HG03558 (cell line): ENCODE measurements around the gene C5orf15.
"Not testable (repeated sequence)": the region's sequence is repeated elsewhere in the genome, so short reads cannot be mapped to it uniquely, and the experiment has no call there.

Experiments
- ATAC-seq: cut with Tn5 transposase; IDR thresholded peaks from one replicate; pipeline ENCODE4 v1.9.1; 2021; ENCODE audit warnings: moderate number of reproducible peaks; ENCODE audit not compliant: unreplicated experiment; ENCODE audit errors: extremely low read depth

C5orf15 gene

DNA sequence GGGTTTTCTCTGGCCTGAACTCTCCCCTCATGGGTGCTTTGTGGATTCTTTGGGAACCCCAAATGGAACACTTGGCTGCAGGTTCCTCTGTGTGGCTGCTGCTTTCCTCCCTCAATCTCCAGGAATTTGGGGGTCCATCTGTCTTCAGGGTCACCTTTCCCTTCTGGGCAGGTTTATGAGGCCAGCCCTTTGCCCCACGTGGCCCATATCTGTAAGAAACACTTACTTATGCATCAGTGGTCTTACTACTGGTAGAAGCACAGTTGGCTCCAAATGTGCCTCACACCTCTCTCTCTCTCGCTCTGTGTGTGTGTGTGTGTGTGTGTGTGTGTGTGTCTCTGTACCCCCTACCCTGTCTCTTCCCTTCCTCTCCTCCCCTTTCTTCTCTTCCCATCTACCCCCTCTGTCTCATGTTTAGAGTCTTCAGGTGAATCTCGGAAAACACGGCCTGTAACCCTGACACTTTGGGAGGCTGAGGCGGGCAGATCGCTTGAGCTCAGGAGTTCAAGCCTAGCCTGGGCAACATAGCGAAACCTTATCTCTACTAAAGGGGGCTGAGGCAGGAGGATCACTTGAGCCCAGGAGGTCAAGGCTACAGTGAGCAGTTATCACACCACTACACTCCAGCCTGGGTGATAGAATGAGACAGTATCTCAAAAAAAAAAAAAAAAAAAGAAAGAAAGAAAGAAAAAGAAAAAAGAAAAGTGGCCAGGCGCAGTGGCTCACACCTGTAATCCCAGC, 26.8 kb downstream of the C5orf15 start:
- ATAC-seq = no peak

DNA sequence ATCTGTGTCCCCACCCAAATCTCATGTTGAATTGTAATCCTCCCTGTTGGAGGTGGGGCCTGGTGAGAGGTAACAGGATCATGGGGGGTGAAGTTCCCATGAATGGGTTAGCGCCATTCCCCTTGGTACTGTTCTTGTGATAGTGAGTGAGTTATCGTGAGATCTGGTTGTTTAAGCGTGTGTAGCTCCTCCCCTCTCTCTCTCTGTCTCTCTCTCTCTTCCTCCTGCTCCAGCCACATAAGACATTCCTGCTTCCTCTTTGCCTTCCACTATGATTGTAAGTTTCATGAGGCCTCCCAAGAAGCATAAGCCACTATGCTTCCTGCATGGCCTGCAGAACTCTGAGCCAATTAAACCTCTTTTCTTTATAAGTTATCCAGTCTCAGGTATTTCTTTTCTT, 28.8 kb downstream of the C5orf15 start:
- ATAC-seq = no peak

DNA sequence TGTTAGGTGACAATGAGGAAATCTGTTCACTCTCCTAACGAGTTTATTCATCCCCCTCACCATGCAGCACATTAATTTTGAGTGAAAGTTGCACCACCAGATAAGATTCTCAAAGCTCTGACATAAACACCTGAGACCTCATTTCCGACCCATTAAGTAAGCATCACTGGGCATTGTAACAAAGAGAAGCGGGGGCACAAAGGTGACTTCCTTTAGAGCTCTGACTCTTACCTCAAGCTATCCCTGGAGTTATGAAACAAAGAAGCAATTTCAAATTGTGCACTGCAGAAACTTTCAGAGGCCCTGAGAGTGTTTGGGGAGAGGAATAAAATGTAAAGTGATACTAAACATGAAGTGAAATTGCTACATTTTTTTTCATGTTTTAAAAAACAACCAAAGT, 29.5 kb downstream of the C5orf15 start:
- no peak for ATAC-seq

DNA sequence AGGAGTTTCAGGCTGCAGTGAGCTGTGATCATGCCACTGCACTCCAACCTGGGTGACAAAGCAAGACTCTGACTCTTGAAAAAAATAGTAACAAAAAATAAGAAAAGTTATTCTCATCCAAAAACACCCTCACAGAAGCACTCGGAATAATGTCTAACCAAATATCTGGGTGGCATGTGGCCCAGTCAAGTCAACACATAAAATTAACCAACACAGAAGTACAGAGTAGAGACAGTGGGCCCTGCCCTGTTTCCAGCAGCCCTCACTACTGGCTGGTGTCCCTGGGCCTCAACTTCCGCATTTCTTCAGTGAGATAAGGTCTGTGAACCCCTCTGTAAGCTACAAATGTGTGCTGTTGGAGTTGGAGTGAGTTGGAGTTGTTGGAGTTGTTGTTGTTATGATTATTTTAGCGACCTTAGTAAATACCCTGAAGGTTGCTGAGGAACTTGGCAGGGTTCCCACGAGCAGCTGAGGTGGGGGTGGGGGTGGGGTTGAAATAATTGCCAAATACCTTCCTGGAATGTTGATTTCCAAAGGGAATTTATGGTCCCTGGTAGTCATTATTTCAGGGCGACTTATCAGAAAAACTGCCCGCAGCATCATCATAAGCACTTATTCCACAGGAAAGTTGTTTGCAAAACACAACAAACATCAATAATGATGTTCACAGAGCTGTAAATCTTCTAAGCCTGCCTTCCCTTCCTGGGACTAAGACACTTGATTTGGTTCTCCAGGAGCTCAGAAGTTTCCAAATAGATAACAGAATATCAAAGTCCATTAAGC, 30.2 kb downstream of the C5orf15 start:
- ATAC-seq = no peak

DNA sequence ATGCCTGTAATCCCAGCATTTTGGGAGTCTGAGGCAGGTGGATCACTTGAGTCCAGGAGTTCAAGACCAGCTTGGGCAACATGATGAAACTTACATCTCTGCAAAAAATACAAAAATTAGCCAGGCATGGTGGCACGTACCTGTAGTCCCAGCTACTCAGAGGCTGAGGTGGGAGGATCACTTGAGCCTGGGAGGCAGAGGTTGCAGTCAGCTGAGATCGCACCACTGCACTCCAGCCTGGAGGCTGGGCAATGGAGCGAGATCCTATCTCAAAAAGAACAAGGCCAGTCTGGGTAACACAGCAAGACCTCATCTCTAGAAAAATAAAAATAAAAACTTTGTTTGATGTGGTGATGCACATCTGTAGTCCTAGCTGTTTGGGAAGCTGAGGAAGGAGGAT, 30.8 kb downstream of the C5orf15 start:
- ATAC-seq = not testable (repeated sequence)

DNA sequence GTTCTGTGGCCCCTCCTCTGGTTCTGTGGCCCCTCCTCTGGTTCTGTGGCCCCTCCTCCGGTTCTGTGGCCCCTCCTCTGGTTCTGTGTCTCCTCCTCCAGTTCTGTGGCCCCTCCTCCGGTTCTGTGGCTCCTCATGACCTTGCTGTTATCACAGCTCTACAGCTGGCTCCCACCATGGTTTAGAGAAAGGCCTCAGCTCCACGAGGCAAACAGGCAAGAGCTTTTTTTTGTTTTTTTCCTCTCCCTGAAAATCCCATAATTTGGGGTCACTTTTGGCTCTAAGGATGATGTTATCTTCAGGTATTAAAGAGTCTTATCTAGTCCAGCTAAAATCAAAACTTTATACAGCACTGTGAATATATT, 31.8 kb downstream of the C5orf15 start:
- ATAC-seq = no peak

DNA sequence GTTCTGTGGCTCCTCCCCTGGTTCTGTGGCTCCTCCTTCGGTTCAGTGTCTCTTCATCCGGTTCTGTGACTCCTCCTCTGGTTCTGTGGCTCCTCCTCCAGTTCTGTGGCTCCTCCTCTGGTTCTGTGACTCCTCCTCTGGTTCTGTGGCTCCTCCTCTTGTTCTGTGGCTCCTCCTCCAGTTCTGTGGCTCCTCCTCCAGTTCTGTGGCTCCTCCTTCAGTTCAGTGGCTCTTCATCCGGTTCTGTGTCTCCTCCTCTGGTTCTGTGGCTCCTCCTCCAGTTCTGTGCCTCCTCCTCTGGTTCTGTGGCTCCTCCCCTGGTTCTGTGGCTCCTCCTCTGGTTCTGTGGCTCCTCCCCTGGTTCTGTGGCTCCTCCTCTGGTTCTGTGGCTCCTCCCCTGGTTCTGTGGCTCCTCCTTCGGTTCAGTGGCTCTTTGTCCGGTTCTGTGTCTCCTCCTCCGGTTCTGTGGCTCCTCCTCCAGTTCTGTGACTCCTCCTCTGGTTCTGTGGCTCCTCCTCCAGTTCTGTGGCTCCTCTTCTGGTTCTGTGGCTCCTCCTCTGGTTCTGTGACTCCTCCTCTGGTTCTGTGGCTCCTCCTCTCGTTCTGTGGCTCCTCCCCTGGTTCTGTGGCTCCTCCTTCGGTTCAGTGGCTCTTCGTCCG, 32.3 kb downstream of the C5orf15 start:
- not testable (repeated sequence) for ATAC-seq

DNA sequence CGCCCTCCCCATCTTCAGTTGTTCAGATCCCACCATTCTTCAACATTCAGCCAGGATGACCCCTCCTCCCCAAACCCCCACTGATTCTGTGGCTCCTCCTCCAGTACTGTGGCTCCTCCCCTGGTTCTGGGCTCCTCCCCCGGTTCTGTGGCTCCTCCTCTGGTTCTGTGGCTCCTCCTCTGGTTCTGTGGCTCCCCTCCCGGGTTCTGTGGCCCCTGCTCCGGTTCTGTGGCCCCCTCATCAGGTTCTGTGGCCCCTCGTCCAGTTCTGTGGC, 32.8 kb downstream of the C5orf15 start:
- ATAC-seq = no peak

DNA sequence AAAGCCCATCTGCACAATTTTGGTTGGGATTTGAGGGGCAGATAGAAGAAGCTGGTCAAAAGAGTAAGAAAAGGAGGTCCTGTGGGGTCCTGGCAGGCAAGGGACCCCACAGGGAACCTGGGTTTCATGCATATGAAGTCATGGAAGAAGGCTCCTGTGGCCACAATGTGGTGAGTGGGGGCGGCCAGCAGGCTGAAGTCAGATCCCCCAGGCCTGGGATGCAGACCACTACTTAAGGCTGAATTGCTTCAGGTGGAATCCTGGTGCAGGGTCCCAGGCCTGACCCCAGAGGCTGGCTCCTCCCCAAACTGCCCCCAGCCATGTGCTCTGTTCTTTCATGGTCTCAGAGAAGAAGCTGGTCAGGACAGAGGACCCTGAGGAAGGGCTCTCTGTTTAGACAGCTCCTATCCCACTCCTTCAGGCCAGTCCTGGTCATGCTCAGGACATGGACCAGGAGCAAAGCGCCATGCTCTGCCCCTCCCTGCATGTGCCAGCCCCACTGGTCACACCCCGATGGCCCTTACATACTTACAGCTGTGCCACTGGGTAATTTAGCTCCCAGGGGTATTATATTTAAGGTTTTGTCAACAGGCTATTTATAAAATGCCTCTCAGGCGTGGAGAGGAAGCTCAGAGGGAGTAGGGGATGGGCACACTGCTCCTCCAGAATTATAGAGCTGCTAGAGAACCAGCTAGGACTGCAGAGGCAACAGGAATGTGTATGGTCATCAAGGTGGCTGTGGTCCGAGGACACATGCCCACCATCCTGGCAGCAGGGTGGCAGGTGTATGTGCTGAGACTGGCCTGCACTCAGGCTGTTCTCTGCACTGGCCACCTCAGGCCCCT, 33.4 kb downstream of the C5orf15 start:
- no peak for ATAC-seq

DNA sequence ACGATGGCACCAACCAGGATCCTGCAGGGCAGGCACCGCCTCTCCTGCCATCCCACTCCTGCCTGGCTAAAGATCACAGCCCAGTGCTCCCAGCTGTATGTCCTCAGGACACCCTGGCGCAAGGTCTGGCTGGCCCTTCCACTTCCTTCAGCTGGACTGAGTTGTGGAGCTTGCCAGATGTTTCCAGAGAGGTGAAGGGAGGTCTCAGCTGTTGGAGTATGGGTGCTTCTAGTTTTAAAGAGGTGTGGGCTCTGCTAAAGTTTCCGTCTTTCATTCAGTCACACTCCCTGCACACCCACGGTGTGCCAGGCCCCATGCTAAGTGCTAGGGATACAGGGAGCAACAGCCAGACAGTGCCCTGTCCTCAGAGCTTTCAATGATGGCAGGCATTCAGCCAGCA, 34.1 kb downstream of the C5orf15 start:
- no peak for ATAC-seq

DNA sequence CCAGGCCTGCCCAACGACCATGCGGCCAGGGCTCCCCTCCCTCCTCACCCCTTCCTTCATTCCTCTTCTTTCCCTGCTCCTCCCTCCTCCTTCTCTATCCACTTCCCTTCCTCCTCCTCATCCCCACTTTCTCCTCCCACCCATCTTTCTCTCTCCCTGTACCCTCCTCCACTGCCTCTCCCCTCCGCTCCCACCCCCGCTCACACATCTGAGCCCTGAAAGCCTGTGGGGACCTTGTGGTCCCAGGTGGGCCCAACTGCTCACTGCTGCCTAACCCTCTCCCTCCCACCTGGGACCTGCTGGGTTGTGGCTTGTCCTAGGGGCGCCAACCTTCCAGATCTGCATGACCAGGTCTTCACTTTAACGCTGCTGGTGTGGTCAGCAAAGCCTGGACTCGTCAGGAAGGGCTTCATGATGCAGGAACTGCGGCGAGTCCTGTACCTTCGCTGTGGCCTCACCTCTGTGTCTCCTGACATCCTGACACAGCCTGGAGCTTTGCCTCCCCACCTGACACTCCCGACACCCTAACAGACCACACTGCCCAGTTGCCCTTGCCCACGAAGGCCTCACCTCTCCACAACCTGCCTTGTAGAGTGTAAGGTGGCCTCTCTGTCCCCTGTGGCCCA, 34.6 kb downstream of the C5orf15 start:
- no peak for ATAC-seq

DNA sequence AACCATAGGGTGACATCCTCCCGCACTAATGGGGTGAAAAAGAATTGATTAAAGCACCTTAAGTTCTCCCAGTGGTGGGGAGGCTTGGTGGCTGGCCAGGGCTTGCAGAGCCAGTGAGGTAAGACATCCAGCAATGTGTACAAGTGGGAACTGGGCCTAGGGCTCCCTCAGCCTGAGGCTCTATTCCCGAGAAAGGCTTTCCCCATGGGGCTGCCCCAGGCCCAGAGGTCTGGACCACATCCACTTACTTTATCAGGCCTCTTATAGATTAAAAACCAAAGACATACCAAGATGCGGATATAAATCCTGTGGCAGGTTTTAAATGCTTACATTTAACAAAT, 35.3 kb downstream of the C5orf15 start:
- ATAC-seq = no peak

DNA sequence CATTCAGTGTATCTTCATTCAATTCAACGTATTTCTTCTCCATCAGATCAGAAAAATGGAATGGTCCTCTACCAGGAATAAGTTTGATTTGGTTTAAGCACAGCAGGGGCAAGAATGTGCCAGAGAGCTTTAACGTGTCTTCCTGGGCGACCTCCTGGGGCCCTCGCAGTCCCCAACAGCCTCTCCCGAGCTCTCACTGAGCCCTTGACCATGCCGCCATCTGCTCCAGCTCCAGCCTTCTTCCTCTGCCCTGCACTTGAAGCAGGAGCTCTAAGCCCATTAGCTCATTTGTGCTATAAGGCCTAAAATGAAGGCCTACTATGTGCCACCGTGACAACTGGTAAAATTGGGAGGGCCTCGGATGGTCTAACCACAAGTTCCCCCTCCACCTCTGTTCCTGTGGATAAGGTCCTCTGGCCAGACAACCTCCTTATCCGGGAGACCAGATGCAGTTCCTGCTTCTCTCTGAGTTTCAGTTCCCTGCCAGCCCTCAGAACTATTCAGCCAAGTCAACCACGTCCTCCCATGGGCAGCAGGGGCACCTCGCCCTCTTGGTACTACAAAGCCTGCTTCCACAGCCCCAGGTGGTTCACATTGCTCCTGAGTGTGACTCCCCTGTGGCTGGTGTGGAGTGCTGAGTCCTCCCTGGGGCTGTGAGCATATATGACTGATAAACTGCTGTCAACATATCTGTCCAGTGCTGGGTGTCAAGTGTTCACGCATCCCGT, 35.8 kb downstream of the C5orf15 start:
- ATAC-seq = no peak

DNA sequence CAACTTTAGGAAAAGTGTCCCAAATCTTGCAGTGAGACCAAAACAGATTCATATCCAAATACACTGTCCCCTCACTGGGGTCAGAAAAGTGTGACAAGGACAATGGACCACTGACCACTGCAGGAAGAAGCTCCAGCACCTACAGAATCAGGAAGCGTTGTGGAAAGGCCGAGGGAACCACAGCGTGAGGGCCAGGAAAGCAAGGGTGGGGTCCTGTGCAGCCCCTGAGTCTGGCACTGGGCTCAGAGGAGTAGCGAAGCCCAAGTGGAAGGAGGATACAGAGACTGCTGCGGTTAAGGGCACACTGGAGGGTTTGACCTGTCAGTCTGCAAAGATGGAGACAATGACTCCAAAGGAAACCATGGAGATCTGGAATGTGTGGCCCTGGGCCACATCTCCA, 36.9 kb downstream of the C5orf15 start:
- ATAC-seq = no peak

DNA sequence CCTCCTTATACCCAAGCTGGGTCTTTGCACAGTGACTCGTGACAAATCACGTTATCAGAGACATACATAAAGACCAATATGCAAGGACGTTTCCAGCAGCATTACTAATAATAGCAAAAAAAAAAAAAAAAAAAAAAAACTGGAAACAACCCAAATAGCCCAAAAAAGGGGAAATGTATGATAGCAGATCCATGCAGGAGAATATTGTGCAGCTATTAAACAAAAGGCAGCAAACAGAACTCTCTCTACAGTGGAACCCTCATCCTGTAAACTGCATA, 37.7 kb downstream of the C5orf15 start:
- ATAC-seq = no peak

DNA sequence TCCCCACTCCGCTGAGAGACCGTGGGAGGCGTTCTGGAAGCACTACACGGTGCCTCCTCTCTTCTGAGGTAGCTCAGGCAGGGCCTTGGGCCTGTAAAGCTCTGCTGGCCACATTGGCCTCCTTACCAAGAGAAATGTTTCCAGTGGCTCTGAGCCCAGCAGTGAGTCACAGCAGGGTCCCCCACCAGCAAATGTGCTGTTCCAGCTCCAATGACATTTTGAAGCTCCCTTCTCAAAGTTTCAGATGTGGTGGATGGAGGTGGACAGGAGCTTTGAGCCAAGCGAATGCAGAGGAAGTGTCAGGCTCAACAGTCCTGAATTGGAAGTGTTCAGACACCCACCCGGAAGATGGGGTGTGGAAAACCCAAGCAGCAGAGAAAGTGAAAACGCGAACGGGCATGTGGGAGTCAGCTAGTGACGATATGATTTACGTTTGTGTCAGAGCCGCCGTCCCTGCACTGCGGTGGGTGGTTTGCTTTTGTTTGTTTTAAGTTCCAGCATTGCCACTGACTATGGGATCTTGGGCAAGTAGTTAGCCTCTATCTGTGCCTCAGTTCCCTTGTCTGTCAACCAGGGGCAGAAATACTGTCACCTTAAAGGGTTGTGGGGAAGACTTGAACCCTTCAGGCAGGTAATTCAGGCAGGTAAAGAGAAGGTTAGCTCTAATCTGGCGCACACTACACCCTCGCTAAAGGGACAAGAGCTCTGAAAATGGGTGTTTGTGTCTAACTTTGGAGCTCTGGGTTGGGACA, 38.2 kb downstream of the C5orf15 start:
- ATAC-seq = no peak

DNA sequence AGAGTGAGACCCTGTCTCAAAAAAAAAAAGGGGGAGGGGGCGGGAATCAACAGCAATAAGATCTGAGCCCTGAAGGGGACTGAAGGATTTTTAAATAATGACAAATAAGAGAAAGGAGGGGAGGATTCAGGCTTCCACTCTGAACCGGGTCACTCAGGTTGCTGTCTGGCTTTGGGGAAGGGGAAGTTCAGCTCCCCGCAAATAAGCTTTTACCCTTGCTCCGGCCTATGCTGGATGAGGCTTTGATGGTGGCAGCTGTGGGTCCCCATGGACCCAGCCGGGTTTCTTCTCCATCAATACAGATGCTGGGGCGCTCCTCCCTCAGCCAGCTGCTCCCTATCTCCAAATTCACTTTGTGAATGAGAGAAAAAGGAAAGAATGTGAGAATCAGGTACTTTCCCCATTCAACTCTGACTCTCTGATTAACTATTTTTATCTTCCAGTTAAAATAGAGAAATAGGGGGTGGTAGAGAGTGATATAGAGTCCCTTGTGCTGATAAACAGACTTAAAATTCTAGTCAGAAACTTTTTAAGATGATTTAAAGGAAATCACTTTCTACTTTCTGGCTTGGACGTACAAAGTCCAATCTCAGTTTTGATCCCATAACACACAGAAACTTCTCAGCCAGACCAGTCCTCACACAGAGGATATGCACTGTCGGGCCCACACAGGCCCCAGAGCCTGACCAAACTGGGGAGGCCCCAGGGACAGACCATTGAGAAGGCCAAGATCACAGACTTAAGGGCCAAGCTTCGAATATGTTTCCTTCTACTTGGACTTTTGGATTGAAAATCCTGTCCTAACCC, 39.6 kb downstream of the C5orf15 start:
- no peak for ATAC-seq

DNA sequence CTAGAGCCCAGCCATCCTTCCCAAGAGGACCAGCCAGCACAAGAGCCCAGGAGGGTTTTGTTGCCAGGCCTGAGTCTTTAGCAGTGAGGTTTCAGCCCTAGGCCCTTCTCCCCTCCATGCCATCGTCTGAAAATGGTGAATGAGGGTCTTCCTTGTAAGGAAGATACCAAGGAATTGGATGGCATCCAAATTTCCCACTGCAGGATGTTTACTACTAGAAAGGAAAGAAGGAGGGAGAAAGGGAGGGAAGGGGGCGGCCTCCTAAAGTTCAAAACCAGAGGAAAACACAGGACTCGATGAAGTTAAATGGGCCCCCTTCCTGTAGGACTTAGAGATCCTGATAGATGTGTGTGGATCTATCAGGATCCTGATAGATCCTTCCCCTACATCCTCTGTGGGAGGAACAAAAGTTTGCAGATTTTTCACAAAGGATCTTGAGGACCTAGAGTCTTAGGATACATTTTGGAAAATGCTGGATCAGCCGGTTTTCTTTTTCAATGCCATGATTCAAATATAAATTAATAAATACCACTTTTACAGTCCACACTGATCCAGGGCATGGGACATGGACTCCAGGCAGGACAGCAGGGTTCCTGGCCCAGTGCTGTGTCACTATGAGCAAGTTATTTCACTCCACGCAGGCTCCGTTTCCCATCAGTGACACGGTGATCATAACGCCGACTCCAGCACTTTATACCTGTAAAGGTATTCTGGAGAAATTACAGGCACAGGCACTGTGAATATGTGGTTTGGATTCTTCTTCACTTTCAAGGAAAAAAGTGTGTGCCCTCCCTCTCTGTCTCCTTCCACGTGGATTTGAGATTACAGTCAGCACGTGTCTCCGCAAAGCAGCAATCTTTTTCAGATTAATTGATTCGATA, 40.9 kb downstream of the C5orf15 start:
- ATAC-seq = no peak
